HUES64 (cell line): ENCODE measurements around the gene SNRNP200.
"Not testable (repeated sequence)": the region's sequence is repeated elsewhere in the genome, so short reads cannot be mapped to it uniquely, and the experiment has no call there.

Experiments used
- H3K27ac ChIP-seq: 2 replicates; pipeline ENCODE4 v1.7.0; 2013; ENCODE audit warnings: low read depth, low read length, inconsistent platforms
- H3K27me3 ChIP-seq: 2 replicates; pipeline ENCODE4 v1.6.1; 2013; ENCODE audit warnings: mild to moderate bottlenecking, low read length; ENCODE audit not compliant: insufficient read depth
- H3K36me3 ChIP-seq: 2 replicates; pipeline ENCODE4 v1.6.1; 2013; ENCODE audit warnings: mild to moderate bottlenecking, low read length; ENCODE audit not compliant: insufficient read depth
- H3K4me1 ChIP-seq: 2 replicates; pipeline ENCODE4 v1.6.1; 2013; ENCODE audit warnings: mild to moderate bottlenecking, low read length, moderate library complexity; ENCODE audit not compliant: insufficient read depth
- H3K4me3 ChIP-seq: 2 replicates; pipeline ENCODE4 v1.5.1; 2013; ENCODE audit warnings: mild to moderate bottlenecking, low read length, moderate library complexity
- H3K9ac ChIP-seq: 2 replicates; pipeline ENCODE4 v1.6.1; 2013; ENCODE audit warnings: mild to moderate bottlenecking, low read depth, low read length
- H3K9me3 ChIP-seq: 2 replicates; pipeline ENCODE4 v1.6.1; 2013; ENCODE audit warnings: low read depth, low read length; ENCODE audit not compliant: insufficient read depth
- WGBS: fragments of 150-250, 120-280 bp; methylation state at CpG from one replicate; pipeline ENCODE4 v1.1.7; 2013; ENCODE audit warnings: missing lambda C conversion rate; 5-methylcytosine and 5-hydroxymethylcytosine counted together

Gene SNRNP200

GRCh38 chr2:96315005-96315399 lies 9.7 kb upstream of the SNRNP200 start:
- Histone ChIP-seq H3K9ac (no peak overlapping the region), H3K9me3 (no peaks in the 10 kb centered on the region), H3K4me3 (no peak overlapping the region), H3K36me3 (no peaks in the 10 kb centered on the region), H3K4me1 (peaks cover 5% of the 10 kb centered on the region; the same call in 1 of the 2 replicates), H3K27me3 (peaks cover 16% of the 10 kb centered on the region), H3K27ac (no peak overlapping the region)
- 86% methylated on average over 3 of the region's 3 CpGs for WGBS

- H3K9me3 ChIP-seq = no peaks in the 10 kb centered on the region
- 93% methylated on average over 5 of the region's 5 CpGs for WGBS
- no peak overlapping the region for H3K9ac ChIP-seq
- H3K4me3 ChIP-seq = no peak overlapping the region
- no peak overlapping the region for H3K27ac ChIP-seq
- no peaks in the 10 kb centered on the region for H3K27me3 ChIP-seq
- peaks cover 13% of the 10 kb centered on the region for H3K36me3 ChIP-seq
- peaks cover 13% of the 10 kb centered on the region; the same call in 1 of the 2 replicates for H3K4me1 ChIP-seq
Measured at GRCh38 chr2:96308248-96308647, 2.9 kb upstream of the SNRNP200 start.

DNA sequence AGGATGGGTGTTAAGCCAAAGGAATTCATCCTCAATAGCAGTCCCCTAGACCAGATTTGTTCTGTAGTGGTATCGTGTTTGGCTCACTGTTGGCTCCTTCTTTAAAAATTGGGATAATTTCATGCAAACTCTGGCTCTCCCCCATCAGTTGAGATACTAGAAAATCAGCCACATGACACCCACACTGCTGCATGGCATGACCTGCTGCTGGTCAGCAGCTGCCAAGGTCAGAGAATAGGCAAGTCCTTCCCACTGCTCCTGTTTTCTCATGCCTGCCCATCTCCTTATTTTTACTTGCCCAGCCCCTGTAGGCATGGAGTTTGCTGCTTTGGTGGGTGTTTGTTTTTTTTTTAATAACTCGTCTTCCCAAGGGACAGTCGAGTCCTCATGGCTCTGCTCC lies 1.0 kb upstream of the SNRNP200 start:
- Histone ChIP-seq H3K9ac (peak overlapping the region; percentile 91), H3K27me3 (no peaks in the 10 kb centered on the region), H3K4me3 (peak overlapping the region; percentile 99), H3K4me1 (peaks cover 13% of the 10 kb centered on the region; the same call in 1 of the 2 replicates), H3K36me3 (peaks cover 32% of the 10 kb centered on the region), H3K27ac (peak overlapping the region; percentile 87; the same call in 1 of the 2 replicates), H3K9me3 (no peaks in the 10 kb centered on the region)
- 93% methylated on average over 3 of the region's 3 CpGs for WGBS

GRCh38 chr2:96305979-96306308 lies 598 bp upstream of the SNRNP200 start:
- H3K27ac ChIP-seq = peak overlapping the region; percentile 87
- H3K4me1 ChIP-seq = peaks cover 13% of the 10 kb centered on the region; the same call in 1 of the 2 replicates
- H3K36me3 ChIP-seq = peaks cover 36% of the 10 kb centered on the region
- peak overlapping the region; percentile 91 for H3K9ac ChIP-seq
- H3K27me3 ChIP-seq = no peaks in the 10 kb centered on the region
- peak overlapping the region; percentile 99 for H3K4me3 ChIP-seq
- no peaks in the 10 kb centered on the region for H3K9me3 ChIP-seq
- 13% methylated on average over 9 of the region's 9 CpGs for WGBS

DNA sequence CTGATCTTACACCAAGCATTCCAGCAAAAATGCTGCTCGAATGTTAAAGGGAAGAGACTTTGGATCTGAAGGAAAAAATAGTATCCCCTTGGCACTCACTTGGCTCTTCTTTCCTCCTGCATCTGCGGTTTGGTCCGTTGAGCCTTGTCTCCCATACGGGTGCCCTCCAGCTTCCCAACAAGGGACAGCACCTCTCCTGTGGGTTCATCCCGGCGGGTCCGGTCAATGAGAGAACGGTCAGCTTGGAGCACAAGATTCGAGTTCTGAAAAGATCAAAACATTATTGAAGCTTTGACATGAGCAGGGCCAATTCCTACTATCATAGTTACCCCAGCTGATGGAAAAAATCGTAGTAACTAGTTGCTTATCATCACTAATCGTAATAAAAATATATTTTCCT lies 740 bp downstream of the SNRNP200 start:
- 65% methylated on average over 10 of the region's 11 CpGs for WGBS
- Histone ChIP-seq H3K27me3 (no peaks in the 10 kb centered on the region), H3K27ac (no peak overlapping the region), H3K9ac (peak overlapping the region; percentile 91), H3K4me1 (peaks cover 13% of the 10 kb centered on the region; the same call in 1 of the 2 replicates), H3K9me3 (no peaks in the 10 kb centered on the region), H3K36me3 (peaks cover 47% of the 10 kb centered on the region), H3K4me3 (peak overlapping the region; percentile 99)

GRCh38 chr2:96301865-96302264 lies 3.5 kb downstream of the SNRNP200 start:
- no peak overlapping the region for H3K9ac ChIP-seq
- peaks cover 13% of the 10 kb centered on the region; the same call in 1 of the 2 replicates for H3K4me1 ChIP-seq
- WGBS = no CpG with 5 or more reads among the region's 1 CpG

GRCh38 chr2:96296925-96297324 lies 8.4 kb downstream of the SNRNP200 start:
- Histone ChIP-seq H3K9me3 (no peaks in the 10 kb centered on the region), H3K4me1 (no peaks in the 10 kb centered on the region), H3K9ac (no peak overlapping the region), H3K36me3 (peaks cover 97% of the 10 kb centered on the region), H3K4me3 (no peak overlapping the region), H3K27ac (no peak overlapping the region), H3K27me3 (no peaks in the 10 kb centered on the region)
- WGBS = 95% methylated on average over 5 of the region's 5 CpGs

More at GRCh38 chr2:96301865-96302264, 3.5 kb downstream of the SNRNP200 start:
- Histone ChIP-seq H3K9me3 (no peaks in the 10 kb centered on the region), H3K36me3 (peaks cover 74% of the 10 kb centered on the region), H3K27me3 (no peaks in the 10 kb centered on the region), H3K4me3 (no peak overlapping the region), H3K27ac (no peak overlapping the region)

- not testable (repeated sequence) for H3K4me1 ChIP-seq, H3K4me3 ChIP-seq, H3K9ac ChIP-seq, H3K27ac ChIP-seq, H3K9me3 ChIP-seq, H3K27me3 ChIP-seq
- WGBS = 96% methylated on average over 8 of the region's 8 CpGs
- peaks cover 100% of the 10 kb centered on the region for H3K36me3 ChIP-seq
Measured at GRCh38 chr2:96294271-96294670, 11.1 kb downstream of the SNRNP200 start.

GRCh38 chr2:96291751-96292150 lies 13.6 kb downstream of the SNRNP200 start:
- H3K27me3 ChIP-seq = no peaks in the 10 kb centered on the region
- WGBS = 92% methylated on average over 5 of the region's 5 CpGs

GRCh38 chr2:96287273-96287856 lies 18.0 kb downstream of the SNRNP200 start:
- peaks cover 99% of the 10 kb centered on the region for H3K36me3 ChIP-seq
- no peak overlapping the region for H3K27ac ChIP-seq
- no peak overlapping the region for H3K4me3 ChIP-seq
- no peaks in the 10 kb centered on the region for H3K4me1 ChIP-seq
- H3K9me3 ChIP-seq = no peaks in the 10 kb centered on the region
- WGBS = 94% methylated on average over 6 of the region's 6 CpGs
- H3K27me3 ChIP-seq = no peaks in the 10 kb centered on the region
- H3K9ac ChIP-seq = no peak overlapping the region

More at GRCh38 chr2:96291751-96292150, 13.6 kb downstream of the SNRNP200 start:
- Histone ChIP-seq H3K9me3 (no peaks in the 10 kb centered on the region), H3K4me3 (no peak overlapping the region), H3K4me1 (no peaks in the 10 kb centered on the region), H3K27ac (no peak overlapping the region), H3K9ac (no peak overlapping the region), H3K36me3 (peaks cover 100% of the 10 kb centered on the region)

DNA sequence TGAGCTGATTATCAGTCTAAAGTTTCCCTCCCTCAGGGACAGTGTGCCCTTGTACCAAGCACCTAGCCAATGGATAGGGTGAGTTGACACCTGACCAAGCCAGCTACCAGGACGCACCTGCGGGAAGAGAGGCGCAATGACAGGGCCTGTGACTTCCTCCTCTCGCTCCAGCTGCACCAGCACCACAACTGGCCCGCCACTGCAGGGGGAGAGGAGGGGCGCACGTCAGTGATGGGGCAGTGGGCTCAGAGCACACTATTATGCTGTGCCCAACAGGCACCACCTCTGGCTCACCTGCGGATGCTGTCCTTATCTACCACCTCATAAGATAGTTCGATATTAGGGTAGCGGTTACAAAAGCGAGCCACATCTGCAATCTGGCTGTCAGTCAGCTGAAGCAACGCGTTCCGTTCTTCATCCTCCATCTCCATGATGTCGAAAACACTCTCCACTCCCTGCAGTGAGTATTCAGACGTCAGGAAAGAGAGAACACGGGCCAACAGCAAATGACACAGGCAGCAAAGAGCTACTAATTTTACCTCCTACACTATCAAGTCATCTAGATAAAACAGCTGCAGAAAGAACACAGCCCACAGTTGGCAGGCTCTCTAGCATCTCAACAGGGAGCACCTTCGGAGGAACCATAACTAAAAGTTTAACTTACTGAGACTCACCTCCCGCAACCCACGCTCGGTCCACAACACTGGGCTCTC lies 28.4 kb downstream of the SNRNP200 start:
- WGBS = 95% methylated on average over 21 of the region's 21 CpGs
- Histone ChIP-seq H3K36me3 (peaks cover 92% of the 10 kb centered on the region), H3K27me3 (no peaks in the 10 kb centered on the region)

More for the DNA sequence above, 28.4 kb downstream of the SNRNP200 start:
- no peaks in the 10 kb centered on the region for H3K9me3 ChIP-seq
- no peak overlapping the region for H3K4me3 ChIP-seq
- H3K9ac ChIP-seq = no peak overlapping the region
- H3K27ac ChIP-seq = no peak overlapping the region
- no peaks in the 10 kb centered on the region for H3K4me1 ChIP-seq
